ENCODE measurements around the gene STX5. TPM values are rescaled to one million over a fixed set of nuclear protein-coding genes. Genes with fewer than 3 reads are reported as not detected.

STX5 gene
- total and polyA plus RNA-seq, 9 of the 15 experiments (the other 6 are each of a cell fraction or from before 2014, with no cell fraction given), result 2.8 to 28.6 (median 23.7) TPM

DNA sequence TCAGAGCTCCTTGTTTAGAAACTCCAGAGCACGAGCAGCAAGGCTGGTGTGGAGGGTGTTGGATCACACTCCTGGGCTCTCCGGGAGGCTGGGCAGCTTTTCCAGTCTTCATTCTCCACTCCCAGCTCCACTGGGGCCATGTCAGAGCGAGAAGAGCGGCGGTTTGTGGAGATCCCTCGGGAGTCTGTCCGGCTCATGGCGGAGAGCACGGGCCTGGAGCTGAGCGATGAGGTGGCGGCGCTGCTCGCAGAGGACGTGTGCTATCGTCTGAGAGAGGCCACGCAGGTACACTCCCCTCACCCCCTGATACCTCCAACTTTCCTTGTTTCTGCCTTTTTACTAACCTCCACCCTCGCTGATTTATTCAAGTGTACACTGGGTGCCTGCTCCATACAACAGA, 56.2 kb downstream of the STX5 start:
- in situ Hi-C loops (cut with MboI) (no loop called here), intact Hi-C loops (cut with micrococcal nuclease) (no loop called here)
- no peak for DNase-seq (ENCODE audit: extremely low read depth in 1 of 4, low spot score in 3 of 4)
- H3K4me3 ChIP-seq, result no peak overlapping the region
- no peak for ATAC-seq
- TF ChIP-seq SIN3B (IDR thresholded peaks at IDR 0.05; ENCODE audit: low read depth), result no peak
- TF ChIP-seq MTA1 (IDR thresholded peaks at IDR 0.05; ENCODE audit: borderline replicate concordance), result no peak
- TF ChIP-seq, protein P1, sequence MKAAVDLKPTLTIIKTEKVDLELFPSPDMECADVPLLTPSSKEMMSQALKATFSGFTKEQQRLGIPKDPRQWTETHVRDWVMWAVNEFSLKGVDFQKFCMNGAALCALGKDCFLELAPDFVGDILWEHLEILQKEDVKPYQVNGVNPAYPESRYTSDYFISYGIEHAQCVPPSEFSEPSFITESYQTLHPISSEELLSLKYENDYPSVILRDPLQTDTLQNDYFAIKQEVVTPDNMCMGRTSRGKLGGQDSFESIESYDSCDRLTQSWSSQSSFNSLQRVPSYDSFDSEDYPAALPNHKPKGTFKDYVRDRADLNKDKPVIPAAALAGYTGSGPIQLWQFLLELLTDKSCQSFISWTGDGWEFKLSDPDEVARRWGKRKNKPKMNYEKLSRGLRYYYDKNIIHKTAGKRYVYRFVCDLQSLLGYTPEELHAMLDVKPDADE (conservative IDR thresholded peaks at IDR 0.05; ENCODE audit: control insufficient read depth, low read depth, low read length), result no peak
- no peak for TF ChIP-seq MCM2 (IDR thresholded peaks at IDR 0.05; ENCODE audit: low read depth)
- TF ChIP-seq FOXK1 (CRISPR knock-in tag; IDR thresholded peaks at IDR 0.05; ENCODE audit: borderline replicate concordance), result no peak
- TF ChIP-seq, protein P2, sequence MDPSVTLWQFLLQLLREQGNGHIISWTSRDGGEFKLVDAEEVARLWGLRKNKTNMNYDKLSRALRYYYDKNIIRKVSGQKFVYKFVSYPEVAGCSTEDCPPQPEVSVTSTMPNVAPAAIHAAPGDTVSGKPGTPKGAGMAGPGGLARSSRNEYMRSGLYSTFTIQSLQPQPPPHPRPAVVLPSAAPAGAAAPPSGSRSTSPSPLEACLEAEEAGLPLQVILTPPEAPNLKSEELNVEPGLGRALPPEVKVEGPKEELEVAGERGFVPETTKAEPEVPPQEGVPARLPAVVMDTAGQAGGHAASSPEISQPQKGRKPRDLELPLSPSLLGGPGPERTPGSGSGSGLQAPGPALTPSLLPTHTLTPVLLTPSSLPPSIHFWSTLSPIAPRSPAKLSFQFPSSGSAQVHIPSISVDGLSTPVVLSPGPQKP (CRISPR knock-in tag; IDR thresholded peaks at IDR 0.05), result no peak
- no peak for TF ChIP-seq ZNF24 (IDR thresholded peaks at IDR 0.05)
- no peak for TF ChIP-seq SMARCA4 (IDR thresholded peaks at IDR 0.05)
- TF ChIP-seq NCOR1 (IDR thresholded peaks at IDR 0.05), result no peak
- no peak for TF ChIP-seq KHSRP (IDR thresholded peaks at IDR 0.05)
- no peak for TF ChIP-seq MAFF (IDR thresholded peaks at IDR 0.05; ENCODE audit: low read length)
- no peak for TF ChIP-seq ZNF431 (CRISPR knock-in tag; IDR thresholded peaks at IDR 0.05)
- no peak for TF ChIP-seq SP2 (IDR thresholded peaks at IDR 0.05; ENCODE audit: extremely low read depth, low read depth, low read length, poor library complexity, severe bottlenecking)
- TF ChIP-seq ZNF140 (CRISPR knock-in tag; IDR thresholded peaks at IDR 0.05), result no peak
- no peak for TF ChIP-seq RHOXF2B (CRISPR knock-in tag; conservative IDR thresholded peaks at IDR 0.05)
- TF ChIP-seq, protein P3, sequence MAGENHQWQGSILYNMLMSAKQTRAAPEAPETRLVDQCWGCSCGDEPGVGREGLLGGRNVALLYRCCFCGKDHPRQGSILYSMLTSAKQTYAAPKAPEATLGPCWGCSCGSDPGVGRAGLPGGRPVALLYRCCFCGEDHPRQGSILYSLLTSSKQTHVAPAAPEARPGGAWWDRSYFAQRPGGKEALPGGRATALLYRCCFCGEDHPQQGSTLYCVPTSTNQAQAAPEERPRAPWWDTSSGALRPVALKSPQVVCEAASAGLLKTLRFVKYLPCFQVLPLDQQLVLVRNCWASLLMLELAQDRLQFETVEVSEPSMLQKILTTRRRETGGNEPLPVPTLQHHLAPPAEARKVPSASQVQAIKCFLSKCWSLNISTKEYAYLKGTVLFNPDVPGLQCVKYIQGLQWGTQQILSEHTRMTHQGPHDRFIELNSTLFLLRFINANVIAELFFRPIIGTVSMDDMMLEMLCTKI (IDR thresholded peaks at IDR 0.05; ENCODE audit: partially characterized antibody), result no peak
- TF ChIP-seq SMARCA5 (IDR thresholded peaks at IDR 0.05), result no peak
- no peak for TF ChIP-seq KDM5B (IDR thresholded peaks at IDR 0.05; ENCODE audit: insufficient replicate concordance, low read depth, low read length)
- no peak for TF ChIP-seq EGR1 (conservative IDR thresholded peaks at IDR 0.05)
- TF ChIP-seq, protein P4, sequence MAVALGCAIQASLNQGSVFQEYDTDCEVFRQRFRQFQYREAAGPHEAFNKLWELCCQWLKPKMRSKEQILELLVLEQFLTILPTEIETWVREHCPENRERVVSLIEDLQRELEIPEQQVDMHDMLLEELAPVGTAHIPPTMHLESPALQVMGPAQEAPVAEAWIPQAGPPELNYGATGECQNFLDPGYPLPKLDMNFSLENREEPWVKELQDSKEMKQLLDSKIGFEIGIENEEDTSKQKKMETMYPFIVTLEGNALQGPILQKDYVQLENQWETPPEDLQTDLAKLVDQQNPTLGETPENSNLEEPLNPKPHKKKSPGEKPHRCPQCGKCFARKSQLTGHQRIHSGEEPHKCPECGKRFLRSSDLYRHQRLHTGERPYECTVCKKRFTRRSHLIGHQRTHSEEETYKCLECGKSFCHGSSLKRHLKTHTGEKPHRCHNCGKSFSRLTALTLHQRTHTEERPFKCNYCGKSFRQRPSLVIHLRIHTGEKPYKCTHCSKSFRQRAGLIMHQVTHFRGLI (CRISPR knock-in tag; IDR thresholded peaks at IDR 0.05), result no peak
- peaks cover 50% of the 10 kb centered on the region for H3K36me3 ChIP-seq (ENCODE audit: control insufficient read depth, insufficient read depth, low read length)
- ChIA-PET CTCF (ENCODE audit: low intra/inter-chr PET ratio) (no interaction called here), POLR2A (interaction anchor here (0.6 to 2.4 kb wide), 9 partner anchors 10 to 113 kb away, joined by 3 to 7 read pairs (median 3); partner anchors contain the start of genes TMEM179B and ZBTB3)
- H3K4me2 ChIP-seq (ENCODE audit: insufficient read depth, low read length), result no peak overlapping the region
- no peaks in the 10 kb centered on the region for H3K9me3 ChIP-seq (replicated peaks; ENCODE audit: control insufficient read depth, insufficient read depth, low read depth, low read length)
- no peaks in the 10 kb centered on the region for H3K9me1 ChIP-seq (ENCODE audit: control insufficient read depth, insufficient read depth, low read length)
- WGBS (ENCODE audit: insufficient coverage, low coverage, missing lambda C conversion rate), result 93% methylated on average over 14 of the region's 17 CpGs
- no peak for FAIRE-seq
- peaks cover 6 to 19% of the 10 kb centered on the region in 2 experiments; a peak in 4 of 5 replicates for H3K4me1 ChIP-seq (replicated peaks in 1 of 2; ENCODE audit: control insufficient read depth in 2 of 2, insufficient read depth in 2 of 2, low read length in 2 of 2)
- H3K27ac ChIP-seq (ENCODE audit: extremely low read depth, low read depth, low read length), result no peak overlapping the region; the same call in 2 of the 3 replicates
- BruUV-seq (replicated peaks), result no TSS peak
- no peaks in the 10 kb centered on the region for H3K27me3 ChIP-seq (ENCODE audit: control insufficient read depth in 2 of 2, insufficient read depth in 2 of 2, low read length in 2 of 2)
- peak overlapping the region in 1 of 2 experiments; percentile 74; a peak in 1 of 4 replicates for H3K9ac ChIP-seq (ENCODE audit: insufficient read depth in 1 of 2, low read depth in 2 of 2, low read length in 2 of 2)
- H4K20me1 ChIP-seq (replicated peaks; ENCODE audit: control insufficient read depth, insufficient read depth, low read length), result no peaks in the 10 kb centered on the region
- no peak overlapping the region for H2AFZ ChIP-seq (ENCODE audit: low read depth, low read length)
- peaks cover 28% of the 10 kb centered on the region for H3K79me2 ChIP-seq (ENCODE audit: control insufficient read depth, insufficient read depth, low read length)

Data from K562 (cell line).